HepG2 (cell line): Measurements from ENCODE around the gene TEX19. TPM values are rescaled to one million over a fixed set of nuclear protein-coding genes. Genes with fewer than 3 reads are reported as not detected.

Experiments used
- ELF1 ChIP-seq: sonication (generic); formaldehyde crosslinking; IDR thresholded peaks from 2 replicates; pipeline ENCODE4 v1.4.0; 2020; ENCODE audit warnings: missing genetic modification reagents
- FOXP1 ChIP-seq, 2 experiments: fragments of 450-650 bp in 1 of 2; IDR thresholded peaks; 2 replicates each; pipeline ENCODE4 v1.6.1; 2017 to 2018; ENCODE audit warnings: antibody characterized with exemption in 1 of 2
- MAFF ChIP-seq: IDR thresholded peaks from 2 replicates; pipeline ENCODE4 v1.6.1; 2011; ENCODE audit warnings: low read depth, low read length, improper control_type of control experiment
- MEIS2 ChIP-seq: sonication (generic); formaldehyde crosslinking; IDR thresholded peaks from 2 replicates; pipeline ENCODE4 v1.9.0; 2021; ENCODE audit warnings: mild to moderate bottlenecking, missing genetic modification reagents
- ONECUT2 ChIP-seq: sonication (generic); formaldehyde crosslinking; IDR thresholded peaks from 2 replicates; pipeline ENCODE4 v1.4.0; 2020; ENCODE audit warnings: missing genetic modification reagents
- PHF20 ChIP-seq: sonication (generic); formaldehyde crosslinking; IDR thresholded peaks from 2 replicates; pipeline ENCODE4 v1.5.0; 2020; ENCODE audit warnings: mild to moderate bottlenecking, missing genetic modification reagents
- SYNCRIP ChIP-seq: fragments of 200-400 bp; formaldehyde crosslinking; IDR thresholded peaks from 2 replicates; pipeline ENCODE4 v1.6.1; 2018; ENCODE audit warnings: mild to moderate bottlenecking, low read depth, low read length; ENCODE audit not compliant: insufficient read depth
- ZFP62 ChIP-seq: sonication (generic); formaldehyde crosslinking; IDR thresholded peaks from 2 replicates; pipeline ENCODE4 v1.4.0; 2020; ENCODE audit warnings: missing genetic modification reagents
- ZNF318 ChIP-seq: sonication (generic); formaldehyde crosslinking; IDR thresholded peaks from 2 replicates; pipeline ENCODE4 v1.4.0; 2020; ENCODE audit warnings: mild to moderate bottlenecking, missing genetic modification reagents
- ZNF333 ChIP-seq: sonication (generic); formaldehyde crosslinking; IDR thresholded peaks from 2 replicates; pipeline ENCODE4 v1.4.0; 2020; ENCODE audit warnings: mild to moderate bottlenecking, missing genetic modification reagents, borderline replicate concordance
- ZNF354B ChIP-seq: sonication (generic); formaldehyde crosslinking; IDR thresholded peaks from 2 replicates; pipeline ENCODE4 v1.8.0; 2022; ENCODE audit warnings: mild to moderate bottlenecking, missing genetic modification reagents
- ZNF382 ChIP-seq: sonication (generic); formaldehyde crosslinking; IDR thresholded peaks from 2 replicates; pipeline ENCODE4 v1.5.0; 2020; ENCODE audit warnings: missing genetic modification reagents, mild to moderate bottlenecking, borderline replicate concordance
- ZNF7 ChIP-seq: IDR thresholded peaks from 2 replicates; pipeline ENCODE4 v1.6.1; 2016; ENCODE audit warnings: missing biosample characterization, missing genetic modification reagents
- ZZZ3 ChIP-seq: sonication (generic); formaldehyde crosslinking; IDR thresholded peaks from 2 replicates; pipeline ENCODE4 v1.4.0; 2020; ENCODE audit warnings: missing genetic modification reagents, mild to moderate bottlenecking, borderline replicate concordance
- polyA plus RNA-seq, 8 experiments: library from polyadenylated mRNA; depleted of rRNA in 3 of 8; stranded (reverse) in 7 of 8; unstranded in 1 of 8; fragments of >200 nt; fragmentation: Illumina TruSeq in 4 of 8; extraction: Trizol in 4 of 8; gene quantifications; 2 replicates each; pipeline versions ENCODE4 v1.2.1 to v1.2.3, GENCODE V29; 2011 to 2016; ENCODE audit warnings: low read depth in 4 of 8, missing spikeins in 1 of 8, mixed read lengths in 1 of 8; ENCODE audit not compliant: insufficient read depth in 1 of 8
- total RNA-seq, 5 experiments: library from RNA; depleted of rRNA; stranded (reverse); fragments of >200 nt; fragmentation: Illumina TruSeq; extraction: Trizol; gene quantifications; 2 replicates each; pipeline ENCODE4 v1.2.3, GENCODE V29; 2016; ENCODE audit warnings: low read depth in 1 of 5
- TF ChIP-seq, protein P1 (sequence below): sonication (generic); formaldehyde crosslinking; IDR thresholded peaks from 2 replicates; pipeline ENCODE4 v1.4.0; 2020; ENCODE audit warnings: missing genetic modification reagents

The TEX19 gene
- total and polyA plus RNA-seq, 2 of the 13 experiments (the other 11 are each of a cell fraction or from before 2014, with no cell fraction given): 1.3 to 6.0 TPM

- TF ChIP-seq, protein P1, sequence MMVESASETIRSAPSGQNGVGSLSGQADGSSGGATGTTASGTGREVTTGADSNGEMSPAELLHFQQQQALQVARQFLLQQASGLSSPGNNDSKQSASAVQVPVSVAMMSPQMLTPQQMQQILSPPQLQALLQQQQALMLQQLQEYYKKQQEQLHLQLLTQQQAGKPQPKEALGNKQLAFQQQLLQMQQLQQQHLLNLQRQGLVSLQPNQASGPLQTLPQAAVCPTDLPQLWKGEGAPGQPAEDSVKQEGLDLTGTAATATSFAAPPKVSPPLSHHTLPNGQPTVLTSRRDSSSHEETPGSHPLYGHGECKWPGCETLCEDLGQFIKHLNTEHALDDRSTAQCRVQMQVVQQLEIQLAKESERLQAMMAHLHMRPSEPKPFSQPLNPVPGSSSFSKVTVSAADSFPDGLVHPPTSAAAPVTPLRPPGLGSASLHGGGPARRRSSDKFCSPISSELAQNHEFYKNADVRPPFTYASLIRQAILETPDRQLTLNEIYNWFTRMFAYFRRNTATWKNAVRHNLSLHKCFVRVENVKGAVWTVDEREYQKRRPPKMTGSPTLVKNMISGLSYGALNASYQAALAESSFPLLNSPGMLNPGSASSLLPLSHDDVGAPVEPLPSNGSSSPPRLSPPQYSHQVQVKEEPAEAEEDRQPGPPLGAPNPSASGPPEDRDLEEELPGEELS (CRISPR knock-in tag): no peak
- TF ChIP-seq FOXP1 (IDR thresholded peaks at IDR 0.05) (no peak), FOXP1 (CRISPR knock-in tag; IDR thresholded peaks at IDR 0.05) (peak; percentile 33; the same call in 1 of the 2 replicates), ELF1 (CRISPR knock-in tag) (no peak), MEIS2 (no peak), MAFF (no peak), ONECUT2 (CRISPR knock-in tag) (no peak), ZNF354B (CRISPR knock-in tag) (no peak), PHF20 (CRISPR knock-in tag) (no peak), ZNF318 (CRISPR knock-in tag) (no peak), ZNF382 (no peak), ZNF333 (CRISPR knock-in tag) (no peak), ZFP62 (CRISPR knock-in tag) (no peak), ZZZ3 (CRISPR knock-in tag) (no peak), ZNF7 (no peak), SYNCRIP (no peak)
These were observed 53.8 kb downstream of the TEX19 start (continued) for GRCh38 chr17:82412535-82413520.
